Stomach (tissue), 4 donors: ENCODE measurements around the gene NRN1L.

ENCODE experiments used
- CTCF ChIP-seq, 7 experiments: fragments of 450-650 bp in 4 of 7; fragments of 200-600 bp in 3 of 7; sonication (generic) in 3 of 7; IDR thresholded peaks; one replicate each; pipeline ENCODE4 v1.5.1; 2016 to 2019; ENCODE audit warnings: antibody characterized with exemption in 7 of 7, control low read depth in 2 of 7, mild to moderate bottlenecking in 1 of 7
- EP300 ChIP-seq: sonication (generic); formaldehyde crosslinking; IDR thresholded peaks from one replicate; pipeline ENCODE4 v1.6.1; 2017; ENCODE audit warnings: antibody characterized with exemption
- POLR2A ChIP-seq, 4 donors: fragments of 450-650 bp; IDR thresholded peaks; one replicate each; pipeline ENCODE4 v1.6.1; 2016; ENCODE audit warnings: antibody characterized with exemption in 4 of 4, control low read depth in 2 of 4, mild to moderate bottlenecking in 1 of 4, moderate library complexity in 1 of 4

- TF ChIP-seq CTCF (IDR thresholded peaks at IDR 0.05), result no peak
- TF ChIP-seq POLR2A (IDR thresholded peaks at IDR 0.05), result no peak
- no peak for TF ChIP-seq EP300
Observed at GRCh38 chr16:67922740-67923139, 38.1 kb downstream of the NRN1L start.
